Calu3 (cell line): ENCODE measurements around the gene RAPGEF4. TPM values are rescaled to one million over a fixed set of nuclear protein-coding genes. Genes with fewer than 3 reads are reported as not detected.
A peak's percentile ranks its signal among the peaks of the same experiment; 100 is the strongest.

ENCODE experiments used
- BruUV-seq: library from RNA; stranded (reverse); fragments of 400-500 nt; replicated peaks from 2 replicates; lab custom pipeline; 2021; lab: Mats Ljungman, UMichigan
- CTCF ChIA-PET: fragments of 300-600 bp; sonication (Branson Sonifier 250); formaldehyde crosslinking; loops from one replicate; lab custom pipeline; 2022; ENCODE audit warnings: antibody characterized with exemption; lab: Charles Lee
- DNase-seq: peaks from one replicate; pipeline ENCODE4 v3.0.0; 2022
- H3K27ac Mint-ChIP-seq: one replicate; pipeline ENCODE4 v1.8.0; 2022; ENCODE audit warnings: mixed read lengths; ENCODE audit not compliant: unreplicated experiment
- H3K27me3 Mint-ChIP-seq: one replicate; pipeline ENCODE4 v1.8.0; 2022; ENCODE audit warnings: mixed read lengths; ENCODE audit not compliant: unreplicated experiment
- H3K36me3 Mint-ChIP-seq: one replicate; pipeline ENCODE4 v1.8.0; 2022; ENCODE audit warnings: mild to moderate bottlenecking, moderate library complexity, mixed read lengths; ENCODE audit not compliant: insufficient read depth, unreplicated experiment
- H3K4me1 Mint-ChIP-seq: one replicate; pipeline ENCODE4 v1.8.0; 2022; ENCODE audit warnings: mild to moderate bottlenecking, low read depth, mixed read lengths; ENCODE audit not compliant: unreplicated experiment
- H3K4me3 Mint-ChIP-seq: one replicate; pipeline ENCODE4 v1.8.0; 2022; ENCODE audit warnings: mild to moderate bottlenecking, low read depth, moderate library complexity, mixed read lengths; ENCODE audit not compliant: unreplicated experiment
- H3K9me3 Mint-ChIP-seq: one replicate; pipeline ENCODE4 v1.8.0; 2022; ENCODE audit warnings: low read depth, mixed read lengths; ENCODE audit not compliant: unreplicated experiment
- intact Hi-C: fragments of 100-400 bp; cut with micrococcal nuclease; formaldehyde crosslinking; loops from one replicate; pipeline ENCODE4 v1.10.0; 2022; ENCODE audit not compliant: unreplicated experiment
- total RNA-seq: library from RNA; stranded (reverse); gene quantifications from 2 replicates; pipeline ENCODE4 v1.2.3, GENCODE V29; 2022
- TF ChIP-seq, protein P1 (sequence below): fragments of 200-600 bp; IDR thresholded peaks from one replicate; pipeline ENCODE4 v1.8.0; 2022; ENCODE audit warnings: antibody characterized with exemption; ENCODE audit not compliant: unreplicated experiment

Gene RAPGEF4
- total RNA-seq, 1 experiment from 2014 or later: 1.8 TPM

DNA sequence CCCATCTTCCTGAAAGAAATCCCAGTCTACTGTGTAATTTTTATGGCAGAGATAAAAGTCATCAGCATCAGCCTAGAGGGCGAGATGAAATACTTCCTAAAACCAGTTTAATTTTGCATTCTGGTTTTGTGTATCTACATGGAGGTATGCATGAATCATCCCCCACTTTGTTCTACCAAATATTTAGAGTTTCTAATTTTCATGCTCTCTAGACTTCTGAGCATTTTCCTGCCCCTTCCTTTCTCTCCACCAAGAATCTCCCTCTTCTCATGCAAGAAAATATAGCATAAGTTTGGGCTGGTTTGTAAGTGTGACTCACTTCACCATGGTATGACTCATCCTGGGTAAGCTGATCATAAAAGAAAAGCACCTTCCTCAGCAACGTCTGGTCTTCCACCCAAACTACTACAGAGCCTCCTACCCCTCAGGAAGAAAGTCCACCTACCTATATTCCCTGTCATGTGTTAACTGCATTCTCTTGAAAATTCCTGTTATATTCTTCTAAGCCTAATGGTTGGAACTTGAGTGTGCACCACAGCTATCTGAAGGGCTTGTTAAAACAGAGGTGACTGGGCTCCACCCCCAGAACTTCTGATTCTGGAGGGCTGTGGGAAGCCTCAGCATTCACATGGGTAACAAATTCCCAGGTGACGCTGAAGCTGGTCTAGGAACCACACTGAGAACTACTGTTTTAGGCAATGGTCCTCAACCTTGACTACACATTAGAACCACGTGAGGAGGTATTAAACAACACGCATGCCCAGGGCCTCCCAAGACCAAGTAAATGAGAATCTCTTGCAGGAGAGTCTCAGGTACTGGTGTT, 37.4 kb upstream of the RAPGEF4 start:
- no peaks in the 10 kb centered on the region for H3K9me3 Mint-ChIP-seq
- H3K4me1 Mint-ChIP-seq: peaks cover 17% of the 10 kb centered on the region
- no peak overlapping the region for H3K4me3 Mint-ChIP-seq
- H3K27ac Mint-ChIP-seq: no peak overlapping the region
- peak; percentile 20 for DNase-seq
- TF ChIP-seq, protein P1, sequence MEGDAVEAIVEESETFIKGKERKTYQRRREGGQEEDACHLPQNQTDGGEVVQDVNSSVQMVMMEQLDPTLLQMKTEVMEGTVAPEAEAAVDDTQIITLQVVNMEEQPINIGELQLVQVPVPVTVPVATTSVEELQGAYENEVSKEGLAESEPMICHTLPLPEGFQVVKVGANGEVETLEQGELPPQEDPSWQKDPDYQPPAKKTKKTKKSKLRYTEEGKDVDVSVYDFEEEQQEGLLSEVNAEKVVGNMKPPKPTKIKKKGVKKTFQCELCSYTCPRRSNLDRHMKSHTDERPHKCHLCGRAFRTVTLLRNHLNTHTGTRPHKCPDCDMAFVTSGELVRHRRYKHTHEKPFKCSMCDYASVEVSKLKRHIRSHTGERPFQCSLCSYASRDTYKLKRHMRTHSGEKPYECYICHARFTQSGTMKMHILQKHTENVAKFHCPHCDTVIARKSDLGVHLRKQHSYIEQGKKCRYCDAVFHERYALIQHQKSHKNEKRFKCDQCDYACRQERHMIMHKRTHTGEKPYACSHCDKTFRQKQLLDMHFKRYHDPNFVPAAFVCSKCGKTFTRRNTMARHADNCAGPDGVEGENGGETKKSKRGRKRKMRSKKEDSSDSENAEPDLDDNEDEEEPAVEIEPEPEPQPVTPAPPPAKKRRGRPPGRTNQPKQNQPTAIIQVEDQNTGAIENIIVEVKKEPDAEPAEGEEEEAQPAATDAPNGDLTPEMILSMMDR: no peak
- CTCF ChIA-PET: no interaction called here
- peaks cover 4% of the 10 kb centered on the region for H3K36me3 Mint-ChIP-seq
- intact Hi-C loops: no loop called here
- no TSS peak for BruUV-seq
- H3K27me3 Mint-ChIP-seq: peaks cover 10% of the 10 kb centered on the region

DNA sequence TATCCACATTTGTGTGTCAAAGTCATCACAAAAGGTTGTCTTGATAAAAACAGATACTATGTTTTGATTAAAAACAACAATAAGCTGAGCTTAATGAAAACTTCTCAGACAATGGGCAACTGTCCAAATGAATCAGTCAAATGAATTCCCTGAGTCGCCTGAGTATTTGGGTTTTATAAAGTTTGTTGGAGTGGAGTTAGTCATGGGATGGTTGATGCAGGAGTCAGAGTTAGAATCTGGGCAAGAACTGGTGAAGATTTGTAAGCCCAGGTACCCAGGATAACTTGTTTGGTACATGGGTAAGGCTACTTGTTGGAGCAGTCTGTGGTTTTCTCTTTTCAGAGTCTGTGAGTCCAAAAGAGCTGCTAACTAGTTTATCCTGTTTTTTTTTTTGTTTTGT, 34.4 kb upstream of the RAPGEF4 start:
- TF ChIP-seq, protein P1: no peak
- Mint-ChIP-seq H3K4me1 (peaks cover 11% of the 10 kb centered on the region), H3K9me3 (no peaks in the 10 kb centered on the region), H3K27me3 (peaks cover 22% of the 10 kb centered on the region), H3K27ac (no peak overlapping the region), H3K36me3 (peaks cover 4% of the 10 kb centered on the region), H3K4me3 (no peak overlapping the region)
- no peak for DNase-seq
- CTCF ChIA-PET: no interaction called here
- intact Hi-C loops: no loop called here
- no TSS peak for BruUV-seq

DNA sequence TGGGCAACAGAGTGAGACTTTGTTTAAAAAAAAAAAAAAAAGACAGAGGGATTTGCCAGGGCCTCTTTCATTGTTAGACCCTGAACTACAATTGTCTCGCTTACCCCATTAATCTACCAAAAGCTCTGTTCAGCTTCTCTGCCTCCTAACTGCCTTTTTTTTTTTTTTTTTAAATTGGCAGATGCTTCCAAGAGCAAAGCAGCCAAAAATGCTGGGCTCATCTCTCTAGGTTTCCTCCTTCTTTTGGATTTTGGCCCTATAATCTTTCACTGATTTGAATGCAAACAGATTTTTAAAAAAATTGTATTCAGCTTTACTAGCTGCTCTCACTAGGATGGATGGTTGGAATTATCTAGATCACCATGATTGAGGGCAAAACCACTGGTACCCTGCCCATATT, 33.2 kb upstream of the RAPGEF4 start:
- H3K27me3 Mint-ChIP-seq: peaks cover 34% of the 10 kb centered on the region
- no TSS peak for BruUV-seq
- H3K4me3 Mint-ChIP-seq: no peak overlapping the region
- no peak for DNase-seq
- intact Hi-C loops: no loop called here
- H3K36me3 Mint-ChIP-seq: peaks cover 4% of the 10 kb centered on the region
- no peak overlapping the region for H3K27ac Mint-ChIP-seq
- H3K9me3 Mint-ChIP-seq: no peaks in the 10 kb centered on the region
- H3K4me1 Mint-ChIP-seq: peaks cover 11% of the 10 kb centered on the region
- CTCF ChIA-PET: interaction anchor here (0.7 kb wide), 1 partner anchor 9 kb away, joined by 5 read pairs; no protein-coding TSS in a partner anchor
- TF ChIP-seq, protein P1: no peak

DNA sequence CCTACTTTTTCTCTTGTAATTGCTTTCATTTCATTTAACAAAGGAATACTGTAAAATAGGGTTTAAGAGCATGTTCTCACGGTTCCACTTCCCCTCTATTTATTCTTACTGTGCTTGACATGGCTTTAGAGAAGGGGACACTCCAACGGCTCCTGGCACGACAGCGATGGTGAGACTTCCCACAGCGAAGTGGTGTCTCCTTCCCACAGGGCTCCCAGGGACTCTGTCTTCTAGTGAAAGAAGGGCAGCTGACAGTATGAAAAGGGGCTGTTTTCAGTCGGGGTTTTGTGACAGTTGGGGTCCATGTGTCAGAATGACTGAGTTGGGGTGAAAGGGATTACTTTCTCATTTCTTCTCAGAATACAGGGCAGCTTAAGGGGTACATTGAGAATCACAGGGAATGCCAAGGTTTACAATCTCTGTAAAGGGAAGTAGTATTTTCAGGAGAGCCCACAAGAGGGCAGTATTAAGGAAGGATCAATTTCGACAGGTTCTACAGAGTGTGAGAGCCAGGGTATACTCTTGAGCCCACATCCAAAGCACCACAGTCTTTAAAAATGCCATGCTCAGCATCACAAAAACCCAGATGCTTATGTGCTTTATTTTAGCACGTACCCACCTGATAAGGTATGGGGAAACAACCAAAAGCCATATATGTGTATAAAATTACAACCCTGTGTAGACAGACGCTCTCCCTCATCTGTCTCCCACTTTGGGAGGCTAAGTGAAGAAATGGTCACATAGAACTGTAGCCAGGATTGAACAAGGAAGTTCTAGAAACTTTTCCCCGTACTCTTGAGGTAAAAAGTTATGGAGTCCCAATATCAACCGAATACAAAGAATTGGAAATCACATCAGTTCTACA, 31.3 kb upstream of the RAPGEF4 start:
- H3K27ac Mint-ChIP-seq: no peak overlapping the region
- no TSS peak for BruUV-seq
- TF ChIP-seq, protein P1: peak; percentile 68
- H3K27me3 Mint-ChIP-seq: peaks cover 44% of the 10 kb centered on the region
- CTCF ChIA-PET: no interaction called here
- peak; percentile 50 for DNase-seq
- H3K4me3 Mint-ChIP-seq: no peak overlapping the region
- H3K9me3 Mint-ChIP-seq: no peaks in the 10 kb centered on the region
- no peaks in the 10 kb centered on the region for H3K4me1 Mint-ChIP-seq
- no peaks in the 10 kb centered on the region for H3K36me3 Mint-ChIP-seq
- intact Hi-C loops: no loop called here
